Activated CD4-positive, alpha-beta T cell treated with anti-CD3 and anti-CD28 coated beads, Interleukin-2, amount 10 ng/mL, durations not matched to agents 7 days and 5 days (primary cell): ENCODE data around the gene NKAIN2. TPM values are rescaled to one million over a fixed set of nuclear protein-coding genes. Genes with fewer than 3 reads are reported as not detected.

Source experiments
- CTCF ChIA-PET: fragments of 350-600 bp; sonication (Branson Sonifier 250); formaldehyde crosslinking; loops from one replicate; lab custom pipeline; 2021; ENCODE audit warnings: antibody characterized with exemption; lab: Charles Lee
- POLR2A ChIA-PET: fragments of 350-600 bp; sonication (Branson Sonifier 250); formaldehyde crosslinking; loops from one replicate; lab custom pipeline; 2021; ENCODE audit warnings: antibody characterized with exemption; lab: Charles Lee
- DNase-seq: peaks from one replicate; pipeline ENCODE4 v3.0.0-alpha.2; 2020
- H3K27ac Mint-ChIP-seq: one replicate; pipeline ENCODE4 v1.8.0; 2021; ENCODE audit warnings: mild to moderate bottlenecking, moderate library complexity, mixed read lengths
- H3K27me3 Mint-ChIP-seq: one replicate; pipeline ENCODE4 v1.8.0; 2021; ENCODE audit warnings: mixed read lengths
- H3K36me3 Mint-ChIP-seq: one replicate; pipeline ENCODE4 v1.8.0; 2021; ENCODE audit warnings: low read depth, mixed read lengths
- H3K4me1 Mint-ChIP-seq: one replicate; pipeline ENCODE4 v1.8.0; 2021; ENCODE audit warnings: mixed read lengths
- H3K4me3 Mint-ChIP-seq: one replicate; pipeline ENCODE4 v1.8.0; 2021; ENCODE audit warnings: mild to moderate bottlenecking, moderate library complexity, mixed read lengths
- H3K9me3 Mint-ChIP-seq: one replicate; pipeline ENCODE4 v1.8.0; 2021; ENCODE audit warnings: mixed read lengths
- total RNA-seq, 2 experiments: library from RNA; stranded (reverse); gene quantifications; one replicate each; pipeline ENCODE4 v1.2.3, GENCODE V29; 2021

NKAIN2 gene
- total RNA-seq, 2 experiments from 2014 or later = not detected

- no peaks in the 10 kb centered on the region for H3K27me3 Mint-ChIP-seq
- ChIA-PET POLR2A (no interaction called here), CTCF (interaction anchor here (0.6 kb wide), 1 partner anchor 1359 kb away, joined by 3 read pairs; no protein-coding TSS in a partner anchor)
- DNase-seq = no peak
- H3K4me3 Mint-ChIP-seq = no peak overlapping the region
- H3K9me3 Mint-ChIP-seq = no peaks in the 10 kb centered on the region
- H3K4me1 Mint-ChIP-seq = no peaks in the 10 kb centered on the region
- H3K36me3 Mint-ChIP-seq = no peaks in the 10 kb centered on the region
- H3K27ac Mint-ChIP-seq = no peak overlapping the region
Measured at GRCh38 chr6:124795643-124796463, 992.2 kb downstream of the NKAIN2 start.

- POLR2A ChIA-PET = no interaction called here
- Mint-ChIP-seq H3K36me3 (no peaks in the 10 kb centered on the region), H3K27ac (no peak overlapping the region), H3K4me3 (no peak overlapping the region), H3K4me1 (no peaks in the 10 kb centered on the region), H3K27me3 (no peaks in the 10 kb centered on the region), H3K9me3 (no peaks in the 10 kb centered on the region)
- DNase-seq = no peak
- CTCF ChIA-PET = interaction anchor here (0.6 kb wide), 1 partner anchor 1360 kb away, joined by 3 read pairs; no protein-coding TSS in a partner anchor
Measured at GRCh38 chr6:124796464-124796970, 992.9 kb downstream of the NKAIN2 start.

GRCh38 chr6:124797224-124797623 is 993.6 kb downstream of the NKAIN2 start:
- Mint-ChIP-seq H3K27ac (no peak overlapping the region), H3K9me3 (no peaks in the 10 kb centered on the region), H3K27me3 (no peaks in the 10 kb centered on the region), H3K4me3 (no peak overlapping the region), H3K4me1 (no peaks in the 10 kb centered on the region), H3K36me3 (no peaks in the 10 kb centered on the region)
- DNase-seq = no peak
- ChIA-PET CTCF (no interaction called here), POLR2A (no interaction called here)

GRCh38 chr6:124798942-124799496 is 995.4 kb downstream of the NKAIN2 start:
- H3K27me3 Mint-ChIP-seq = no peaks in the 10 kb centered on the region
- ChIA-PET CTCF (no interaction called here), POLR2A (no interaction called here)
- no peak overlapping the region for H3K27ac Mint-ChIP-seq
- no peaks in the 10 kb centered on the region for H3K36me3 Mint-ChIP-seq
- no peaks in the 10 kb centered on the region for H3K9me3 Mint-ChIP-seq
- no peak overlapping the region for H3K4me3 Mint-ChIP-seq
- H3K4me1 Mint-ChIP-seq = no peaks in the 10 kb centered on the region
- DNase-seq = no peak

- no peaks in the 10 kb centered on the region for H3K9me3 Mint-ChIP-seq
- H3K27me3 Mint-ChIP-seq = no peaks in the 10 kb centered on the region
- POLR2A ChIA-PET = no interaction called here
- CTCF ChIA-PET = no interaction called here
- H3K4me1 Mint-ChIP-seq = no peaks in the 10 kb centered on the region
- no peak for DNase-seq
- no peaks in the 10 kb centered on the region for H3K36me3 Mint-ChIP-seq
- H3K4me3 Mint-ChIP-seq = no peak overlapping the region
- no peak overlapping the region for H3K27ac Mint-ChIP-seq
Measured at GRCh38 chr6:124799638-124800037, 996.0 kb downstream of the NKAIN2 start.

- H3K4me3 Mint-ChIP-seq = no peak overlapping the region
- H3K27me3 Mint-ChIP-seq = no peaks in the 10 kb centered on the region
- no peaks in the 10 kb centered on the region for H3K4me1 Mint-ChIP-seq
- no peak for DNase-seq
- H3K27ac Mint-ChIP-seq = no peak overlapping the region
- ChIA-PET POLR2A (no interaction called here), CTCF (no interaction called here)
- H3K9me3 Mint-ChIP-seq = no peaks in the 10 kb centered on the region
- no peaks in the 10 kb centered on the region for H3K36me3 Mint-ChIP-seq
Measured at GRCh38 chr6:124800222-124800621, 996.6 kb downstream of the NKAIN2 start.

- no peaks in the 10 kb centered on the region for H3K9me3 Mint-ChIP-seq
- no peaks in the 10 kb centered on the region for H3K4me1 Mint-ChIP-seq
- H3K27ac Mint-ChIP-seq = no peak overlapping the region
- ChIA-PET CTCF (interaction anchor here (1.6 kb wide), 1 partner anchor 32 kb away, joined by 3 read pairs; no protein-coding TSS in a partner anchor), POLR2A (interaction anchor here (0.8 kb wide), 1 partner anchor 146 kb away, joined by 3 read pairs; no protein-coding TSS in a partner anchor)
- no peak overlapping the region for H3K4me3 Mint-ChIP-seq
- H3K27me3 Mint-ChIP-seq = no peaks in the 10 kb centered on the region
- H3K36me3 Mint-ChIP-seq = no peaks in the 10 kb centered on the region
- DNase-seq = no peak
Measured at GRCh38 chr6:124812067-124812466, 1008.4 kb downstream of the NKAIN2 start.

- ChIA-PET POLR2A (no interaction called here), CTCF (no interaction called here)
- Mint-ChIP-seq H3K4me1 (no peaks in the 10 kb centered on the region), H3K27me3 (no peaks in the 10 kb centered on the region), H3K36me3 (no peaks in the 10 kb centered on the region), H3K4me3 (no peak overlapping the region), H3K9me3 (no peaks in the 10 kb centered on the region), H3K27ac (no peak overlapping the region)
- no peak for DNase-seq
Measured at GRCh38 chr6:124819346-124819745, 1015.7 kb downstream of the NKAIN2 start.

- POLR2A ChIA-PET = no interaction called here
- DNase-seq = no peak
- H3K9me3 Mint-ChIP-seq = no peaks in the 10 kb centered on the region
- H3K36me3 Mint-ChIP-seq = no peaks in the 10 kb centered on the region
- no peak overlapping the region for H3K4me3 Mint-ChIP-seq
- H3K27ac Mint-ChIP-seq = no peak overlapping the region
- no peaks in the 10 kb centered on the region for H3K4me1 Mint-ChIP-seq
- CTCF ChIA-PET = no interaction called here
- no peaks in the 10 kb centered on the region for H3K27me3 Mint-ChIP-seq
Measured at GRCh38 chr6:124822204-124822613, 1018.5 kb downstream of the NKAIN2 start.

- CTCF ChIA-PET = no interaction called here
- Mint-ChIP-seq H3K4me1 (no peaks in the 10 kb centered on the region), H3K4me3 (no peak overlapping the region), H3K36me3 (no peaks in the 10 kb centered on the region), H3K9me3 (no peaks in the 10 kb centered on the region), H3K27me3 (no peaks in the 10 kb centered on the region), H3K27ac (no peak overlapping the region)
- DNase-seq = no peak
- POLR2A ChIA-PET = no interaction called here
Measured at GRCh38 chr6:124822721-124823120, 1019.1 kb downstream of the NKAIN2 start.

- DNase-seq = no peak
- Mint-ChIP-seq H3K4me1 (no peaks in the 10 kb centered on the region), H3K36me3 (no peaks in the 10 kb centered on the region), H3K27me3 (no peaks in the 10 kb centered on the region), H3K4me3 (no peak overlapping the region), H3K27ac (no peak overlapping the region), H3K9me3 (no peaks in the 10 kb centered on the region)
- ChIA-PET POLR2A (no interaction called here), CTCF (interaction anchor here (0.5 kb wide), 1 partner anchor 185 kb away, joined by 3 read pairs; no protein-coding TSS in a partner anchor)
Measured at GRCh38 chr6:124823240-124824111, 1019.8 kb downstream of the NKAIN2 start.

- DNase-seq = no peak
- Mint-ChIP-seq H3K27me3 (no peaks in the 10 kb centered on the region), H3K9me3 (no peaks in the 10 kb centered on the region), H3K4me3 (no peak overlapping the region), H3K27ac (no peak overlapping the region), H3K4me1 (no peaks in the 10 kb centered on the region), H3K36me3 (no peaks in the 10 kb centered on the region)
- POLR2A ChIA-PET = no interaction called here
- CTCF ChIA-PET = no interaction called here
Measured at GRCh38 chr6:124825564-124825963, 1021.9 kb downstream of the NKAIN2 start.
